PC-3 (cell line): Measurements from ENCODE around the gene TMIGD1.

Source experiments
- CTCF ChIP-seq: fragments of 300-600 bp; sonication (generic); conservative IDR thresholded peaks from 2 replicates; pipeline ENCODE4 v1.5.1; 2017; ENCODE audit warnings: antibody characterized with exemption, low read depth, mild to moderate bottlenecking, low read length
- EZH2 ChIP-seq: fragments of 300-600 bp; sonication (generic); IDR thresholded peaks from one replicate; pipeline ENCODE4 v1.6.1; 2017; ENCODE audit warnings: antibody characterized with exemption, mild to moderate bottlenecking, low read length; ENCODE audit not compliant: unreplicated experiment

- TF ChIP-seq CTCF = no peak
- no peak for TF ChIP-seq EZH2
These were observed 37.3 kb downstream of the TMIGD1 start for GRCh38 chr17:30296499-30297080.
